ENCODE results near the gene HECTD2.
A peak's percentile ranks its signal among the peaks of the same experiment; 100 is the strongest.

The HECTD2 gene

GRCh38 chr10:91511549-91512330, 101.6 kb downstream of the HECTD2 start:
- H3K4me3 ChIP-seq (ENCODE audit: low read depth, low read length): no peak overlapping the region
- TF ChIP-seq MYC (IDR thresholded peaks at IDR 0.05; ENCODE audit: low read depth, low read length) (no peak), POLR2A (IDR thresholded peaks at IDR 0.05; ENCODE audit: extremely low read depth, insufficient read length) (no peak), CTCF (IDR thresholded peaks at IDR 0.05; ENCODE audit: low read depth, low read length) (no peak), MAX (IDR thresholded peaks at IDR 0.05; ENCODE audit: low read depth, low read length) (no peak)
- DNase-seq (ENCODE audit: low read depth): peak; percentile 8

- no peak overlapping the region for H3K4me3 ChIP-seq (ENCODE audit: low read depth, low read length)
- no peak for TF ChIP-seq POLR2A (IDR thresholded peaks at IDR 0.05; ENCODE audit: extremely low read depth, insufficient read length)
- TF ChIP-seq MYC (IDR thresholded peaks at IDR 0.05; ENCODE audit: low read depth, low read length): no peak
- TF ChIP-seq MAX (IDR thresholded peaks at IDR 0.05; ENCODE audit: low read depth, low read length): no peak
- TF ChIP-seq CTCF (IDR thresholded peaks at IDR 0.05; ENCODE audit: low read depth, low read length): no peak
- no peak for DNase-seq (ENCODE audit: low read depth)
Measured at GRCh38 chr10:91512458-91512857, 102.3 kb downstream of the HECTD2 start.

GRCh38 chr10:91513598-91514424, 103.7 kb downstream of the HECTD2 start:
- TF ChIP-seq POLR2A (IDR thresholded peaks at IDR 0.05; ENCODE audit: extremely low read depth, insufficient read length) (no peak), CTCF (IDR thresholded peaks at IDR 0.05; ENCODE audit: low read depth, low read length) (no peak), MAX (IDR thresholded peaks at IDR 0.05; ENCODE audit: low read depth, low read length) (no peak), MYC (IDR thresholded peaks at IDR 0.05; ENCODE audit: low read depth, low read length) (no peak)
- no peak overlapping the region for H3K4me3 ChIP-seq (ENCODE audit: low read depth, low read length)
- DNase-seq (ENCODE audit: low read depth): no peak

GRCh38 chr10:91514787-91515186, 104.6 kb downstream of the HECTD2 start:
- DNase-seq (ENCODE audit: low read depth): no peak
- TF ChIP-seq MAX (IDR thresholded peaks at IDR 0.05; ENCODE audit: low read depth, low read length) (no peak), POLR2A (IDR thresholded peaks at IDR 0.05; ENCODE audit: extremely low read depth, insufficient read length) (no peak), CTCF (IDR thresholded peaks at IDR 0.05; ENCODE audit: low read depth, low read length) (no peak), MYC (IDR thresholded peaks at IDR 0.05; ENCODE audit: low read depth, low read length) (no peak)
- H3K4me3 ChIP-seq (ENCODE audit: low read depth, low read length): no peak overlapping the region

- no peak overlapping the region for H3K4me3 ChIP-seq (ENCODE audit: low read depth, low read length)
- TF ChIP-seq MAX (IDR thresholded peaks at IDR 0.05; ENCODE audit: low read depth, low read length) (no peak), CTCF (IDR thresholded peaks at IDR 0.05; ENCODE audit: low read depth, low read length) (no peak), POLR2A (IDR thresholded peaks at IDR 0.05; ENCODE audit: extremely low read depth, insufficient read length) (no peak), MYC (IDR thresholded peaks at IDR 0.05; ENCODE audit: low read depth, low read length) (no peak)
- DNase-seq (ENCODE audit: low read depth): no peak
Measured at GRCh38 chr10:91517394-91517793, 107.2 kb downstream of the HECTD2 start.
